ENCODE data around the gene AUP1. TPM values are rescaled to one million over a fixed set of nuclear protein-coding genes. Genes with fewer than 3 reads are reported as not detected.

The AUP1 gene
- total and polyA plus RNA-seq, 9 of the 15 experiments (the other 6 are each of a cell fraction or from before 2014, with no cell fraction given) = 70.7 to 245 (median 165) TPM

DNA sequence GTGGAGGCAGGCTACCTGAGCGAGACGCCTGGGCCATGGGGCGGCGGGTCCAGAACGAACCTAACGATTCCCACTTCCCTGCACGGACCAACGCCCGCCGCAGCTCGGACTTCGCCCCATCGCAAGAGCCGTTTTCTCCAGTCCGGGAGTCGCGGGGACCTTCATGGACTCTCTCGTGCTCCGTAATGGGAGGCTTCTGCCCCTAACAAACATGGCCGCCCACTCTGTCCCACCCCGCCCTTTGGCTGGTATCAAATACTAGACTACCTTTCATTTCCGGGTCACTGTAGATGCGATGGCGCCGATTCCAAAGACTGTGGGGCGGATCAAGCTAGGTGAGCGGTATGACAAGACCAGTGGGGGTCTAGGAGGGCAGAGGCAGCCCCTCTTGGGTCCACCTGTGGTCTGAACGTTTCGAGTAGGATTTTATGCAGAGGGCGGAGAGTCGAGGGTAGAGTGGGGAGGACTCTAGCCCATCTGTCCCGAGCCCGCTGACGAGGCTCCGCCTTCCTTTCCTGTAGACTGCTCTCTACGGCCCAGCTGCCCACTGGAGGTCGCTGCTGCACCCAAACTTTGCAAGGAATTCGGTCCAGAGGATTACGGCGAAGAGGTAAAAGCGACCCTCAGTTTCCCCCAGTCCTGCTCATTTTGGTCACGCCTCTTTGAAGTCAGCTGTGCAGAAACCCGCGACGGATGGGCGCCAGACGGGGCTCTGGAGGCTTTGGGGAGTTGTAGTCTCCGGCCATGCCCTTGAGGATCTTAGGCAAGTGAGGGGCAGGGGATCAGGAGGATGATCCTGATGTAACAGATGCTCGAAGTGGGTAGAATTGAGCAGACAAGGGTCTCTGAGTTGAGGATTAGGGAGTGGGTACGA lies 46.5 kb downstream of the AUP1 start, which contains the start of the genes CCDC142 and TTC31 (continued):
- TF ChIP-seq ATF7 (IDR thresholded peaks at IDR 0.05) (peak; percentile 76), HDAC1 (IDR thresholded peaks at IDR 0.05) (peak in 1 of 2 experiments; percentile 80; a peak in 2 of 4 replicates), CBX1 (IDR thresholded peaks at IDR 0.05; ENCODE audit: low read depth) (no peak), KAT7 (CRISPR knock-in tag; IDR thresholded peaks at IDR 0.05; ENCODE audit: borderline replicate concordance) (peak; percentile 41), EP400 (IDR thresholded peaks at IDR 0.05) (peak; percentile 90), RCOR1 (IDR thresholded peaks at IDR 0.05; ENCODE audit: borderline replicate concordance in 1 of 2, low read depth in 2 of 2, low read length in 2 of 2) (peak in 1 of 2 experiments; percentile 27; a peak in 2 of 4 replicates), HDAC2 (IDR thresholded peaks at IDR 0.05) (peak; percentile 80), SRSF3 (IDR thresholded peaks at IDR 0.05; ENCODE audit: insufficient read depth, low read length) (no peak), ZBTB7A (IDR thresholded peaks at IDR 0.05; ENCODE audit: borderline replicate concordance, control insufficient read depth, low read depth, low read length) (0 out of 2 replicates have a peak, but pooled peaks have one; percentile 15), ARNT (IDR thresholded peaks at IDR 0.05) (peak; percentile 73 to 81), ELF1 (tag; IDR thresholded peaks at IDR 0.05) (peak; percentile 75), EP300 (IDR thresholded peaks at IDR 0.05; ENCODE audit: low read length) (0 out of 2 replicates have a peak, but pooled peaks have one; percentile 1), GATAD2A (IDR thresholded peaks at IDR 0.05) (0 out of 2 replicates have a peak, but pooled peaks have one; percentile 9), EHMT2 (IDR thresholded peaks at IDR 0.05) (peak; percentile 89), SIN3A (IDR thresholded peaks at IDR 0.05; ENCODE audit: borderline replicate concordance in 2 of 2, control insufficient read depth in 1 of 2, low read depth in 2 of 2, low read length in 2 of 2) (peak; percentile 64 to 74; a peak in 2 of 4 replicates), ESRRA (IDR thresholded peaks at IDR 0.05; ENCODE audit: borderline replicate concordance, low read depth) (peak; percentile 21; the same call in 1 of the 2 replicates), MAZ (CRISPR knock-in tag; conservative IDR thresholded peaks at IDR 0.05 in 1 of 2, IDR thresholded peaks at IDR 0.05 in 1 of 2) (peak; percentile 79 to 88)
- TF ChIP-seq, protein P1, sequence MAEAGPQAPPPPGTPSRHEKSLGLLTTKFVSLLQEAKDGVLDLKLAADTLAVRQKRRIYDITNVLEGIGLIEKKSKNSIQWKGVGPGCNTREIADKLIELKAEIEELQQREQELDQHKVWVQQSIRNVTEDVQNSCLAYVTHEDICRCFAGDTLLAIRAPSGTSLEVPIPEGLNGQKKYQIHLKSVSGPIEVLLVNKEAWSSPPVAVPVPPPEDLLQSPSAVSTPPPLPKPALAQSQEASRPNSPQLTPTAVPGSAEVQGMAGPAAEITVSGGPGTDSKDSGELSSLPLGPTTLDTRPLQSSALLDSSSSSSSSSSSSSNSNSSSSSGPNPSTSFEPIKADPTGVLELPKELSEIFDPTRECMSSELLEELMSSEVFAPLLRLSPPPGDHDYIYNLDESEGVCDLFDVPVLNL (CRISPR knock-in tag; IDR thresholded peaks at IDR 0.05; ENCODE audit: low read depth) = peak; percentile 68; the same call in 1 of the 2 replicates
- TF ChIP-seq, protein P2, sequence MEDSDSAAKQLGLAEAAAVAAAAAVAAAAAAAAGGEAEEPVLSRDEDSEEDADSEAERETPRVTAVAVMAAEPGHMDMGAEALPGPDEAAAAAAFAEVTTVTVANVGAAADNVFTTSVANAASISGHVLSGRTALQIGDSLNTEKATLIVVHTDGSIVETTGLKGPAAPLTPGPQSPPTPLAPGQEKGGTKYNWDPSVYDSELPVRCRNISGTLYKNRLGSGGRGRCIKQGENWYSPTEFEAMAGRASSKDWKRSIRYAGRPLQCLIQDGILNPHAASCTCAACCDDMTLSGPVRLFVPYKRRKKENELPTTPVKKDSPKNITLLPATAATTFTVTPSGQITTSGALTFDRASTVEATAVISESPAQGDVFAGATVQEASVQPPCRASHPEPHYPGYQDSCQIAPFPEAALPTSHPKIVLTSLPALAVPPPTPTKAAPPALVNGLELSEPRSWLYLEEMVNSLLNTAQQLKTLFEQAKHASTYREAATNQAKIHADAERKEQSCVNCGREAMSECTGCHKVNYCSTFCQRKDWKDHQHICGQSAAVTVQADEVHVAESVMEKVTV (CRISPR knock-in tag; IDR thresholded peaks at IDR 0.05) = peak; percentile 76
- TF ChIP-seq, protein P3, sequence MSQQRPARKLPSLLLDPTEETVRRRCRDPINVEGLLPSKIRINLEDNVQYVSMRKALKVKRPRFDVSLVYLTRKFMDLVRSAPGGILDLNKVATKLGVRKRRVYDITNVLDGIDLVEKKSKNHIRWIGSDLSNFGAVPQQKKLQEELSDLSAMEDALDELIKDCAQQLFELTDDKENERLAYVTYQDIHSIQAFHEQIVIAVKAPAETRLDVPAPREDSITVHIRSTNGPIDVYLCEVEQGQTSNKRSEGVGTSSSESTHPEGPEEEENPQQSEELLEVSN (IDR thresholded peaks at IDR 0.05; ENCODE audit: borderline replicate concordance in 1 of 2, extremely low read depth in 1 of 2, insufficient read depth in 1 of 2, insufficient read length in 1 of 2, low read depth in 1 of 2, low read length in 1 of 2, poor library complexity in 1 of 2, severe bottlenecking in 1 of 2) = peak in 1 of 2 experiments; percentile 49
- TF ChIP-seq, protein P4, sequence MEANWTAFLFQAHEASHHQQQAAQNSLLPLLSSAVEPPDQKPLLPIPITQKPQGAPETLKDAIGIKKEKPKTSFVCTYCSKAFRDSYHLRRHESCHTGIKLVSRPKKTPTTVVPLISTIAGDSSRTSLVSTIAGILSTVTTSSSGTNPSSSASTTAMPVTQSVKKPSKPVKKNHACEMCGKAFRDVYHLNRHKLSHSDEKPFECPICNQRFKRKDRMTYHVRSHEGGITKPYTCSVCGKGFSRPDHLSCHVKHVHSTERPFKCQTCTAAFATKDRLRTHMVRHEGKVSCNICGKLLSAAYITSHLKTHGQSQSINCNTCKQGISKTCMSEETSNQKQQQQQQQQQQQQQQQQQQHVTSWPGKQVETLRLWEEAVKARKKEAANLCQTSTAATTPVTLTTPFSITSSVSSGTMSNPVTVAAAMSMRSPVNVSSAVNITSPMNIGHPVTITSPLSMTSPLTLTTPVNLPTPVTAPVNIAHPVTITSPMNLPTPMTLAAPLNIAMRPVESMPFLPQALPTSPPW (CRISPR knock-in tag; IDR thresholded peaks at IDR 0.05) = peak; percentile 78

All from K562 (cell line).